ENCODE data around the gene CFAP77.
A peak's percentile ranks its signal among the peaks of the same experiment; 100 is the strongest.

CFAP77 gene

GRCh38 chr9:132410642-132411041 lies 631 bp downstream of the CFAP77 start:
- H3K27ac ChIP-seq = no peak overlapping the region
- no peak for TF ChIP-seq CTCF (IDR thresholded peaks at IDR 0.05)
- no peak for TF ChIP-seq ZFX (IDR thresholded peaks at IDR 0.05; ENCODE audit: borderline replicate concordance)

GRCh38 chr9:132411091-132411508 lies 1.1 kb downstream of the CFAP77 start:
- H3K27ac ChIP-seq = no peak overlapping the region
- TF ChIP-seq ZFX (IDR thresholded peaks at IDR 0.05; ENCODE audit: borderline replicate concordance) (no peak), CTCF (IDR thresholded peaks at IDR 0.05) (peak; percentile 82)

GRCh38 chr9:132412089-132412488 lies 2.1 kb downstream of the CFAP77 start:
- TF ChIP-seq ZFX (IDR thresholded peaks at IDR 0.05; ENCODE audit: borderline replicate concordance) (no peak), CTCF (IDR thresholded peaks at IDR 0.05) (peak; percentile 34)
- H3K27ac ChIP-seq = no peak overlapping the region

GRCh38 chr9:132413926-132414325 lies 3.9 kb downstream of the CFAP77 start:
- TF ChIP-seq ZFX (IDR thresholded peaks at IDR 0.05; ENCODE audit: borderline replicate concordance) (no peak), CTCF (IDR thresholded peaks at IDR 0.05) (no peak)

GRCh38 chr9:132414731-132415130 lies 4.7 kb downstream of the CFAP77 start:
- H3K27ac ChIP-seq = no peak overlapping the region
- TF ChIP-seq CTCF (IDR thresholded peaks at IDR 0.05) (no peak), ZFX (IDR thresholded peaks at IDR 0.05; ENCODE audit: borderline replicate concordance) (no peak)

More at GRCh38 chr9:132413926-132414325, 3.9 kb downstream of the CFAP77 start:
- H3K27ac ChIP-seq = no peak overlapping the region

- H3K27ac ChIP-seq = no peak overlapping the region
- TF ChIP-seq ZFX (IDR thresholded peaks at IDR 0.05; ENCODE audit: borderline replicate concordance) (no peak), CTCF (IDR thresholded peaks at IDR 0.05) (no peak)
These were observed 5.2 kb downstream of the CFAP77 start for GRCh38 chr9:132415181-132415580.

GRCh38 chr9:132418726-132419363 lies 8.8 kb downstream of the CFAP77 start:
- no peak overlapping the region for H3K27ac ChIP-seq
- TF ChIP-seq CTCF (IDR thresholded peaks at IDR 0.05) (no peak), ZFX (IDR thresholded peaks at IDR 0.05; ENCODE audit: borderline replicate concordance) (no peak)

All from 22Rv1 (cell line).